HG02870 (cell line): Measurements from ENCODE around the gene CFI.

Experiments
- ATAC-seq: cut with Tn5 transposase; IDR thresholded peaks from one replicate; pipeline ENCODE4 v1.9.1; 2021; ENCODE audit warnings: mild to moderate bottlenecking, moderate library complexity; ENCODE audit not compliant: unreplicated experiment

CFI gene

DNA sequence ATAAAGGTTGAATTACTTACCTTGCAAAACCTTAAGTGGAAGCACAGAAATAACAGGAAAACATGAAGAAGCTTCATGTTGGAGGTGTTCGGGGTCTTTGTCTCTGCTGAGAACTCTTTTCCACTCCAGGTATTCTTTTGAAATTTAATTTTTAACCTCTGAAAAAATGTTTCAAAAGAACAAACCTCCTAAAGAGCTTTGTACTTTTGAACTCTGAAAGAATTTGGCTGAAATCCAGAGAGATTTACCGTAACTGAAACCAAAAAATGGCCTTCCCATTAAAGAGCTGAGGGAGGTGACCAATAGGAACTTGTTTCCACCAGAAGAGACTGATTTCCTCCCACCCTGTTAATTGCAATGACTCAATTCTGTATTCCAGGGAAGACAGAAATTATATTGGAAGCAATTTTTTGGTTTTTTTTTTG is at the start of gene CFI:
Gene CFI, minus strand, starts transcription at position 105 of the 425 bp plus-strand sequence. Its CDS starts 28 bp downstream, at position 77.
- no peak for ATAC-seq

DNA sequence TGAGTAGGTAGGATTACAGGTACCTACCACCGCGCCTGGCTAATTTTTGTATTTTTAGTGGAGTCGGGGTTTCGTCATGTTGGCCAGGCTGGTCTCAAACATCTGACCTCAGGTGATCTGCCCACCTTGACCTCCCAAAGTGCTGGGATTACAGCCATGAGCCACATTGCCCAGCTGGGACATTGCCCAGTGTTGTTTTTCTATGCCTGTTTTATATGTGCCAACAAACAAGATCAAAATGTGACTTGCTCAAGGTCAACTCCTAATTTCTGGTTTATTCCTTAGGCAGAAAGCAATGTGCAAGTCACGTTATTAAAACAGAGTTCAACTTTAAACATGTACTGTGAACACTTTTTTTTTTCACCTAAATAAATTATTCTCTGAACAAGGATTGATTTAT is 48.8 kb upstream of the CFI start:
- no peak for ATAC-seq

- no peak for ATAC-seq
Observed at GRCh38 chr4:109848501-109848900, 46.7 kb upstream of the CFI start.

DNA sequence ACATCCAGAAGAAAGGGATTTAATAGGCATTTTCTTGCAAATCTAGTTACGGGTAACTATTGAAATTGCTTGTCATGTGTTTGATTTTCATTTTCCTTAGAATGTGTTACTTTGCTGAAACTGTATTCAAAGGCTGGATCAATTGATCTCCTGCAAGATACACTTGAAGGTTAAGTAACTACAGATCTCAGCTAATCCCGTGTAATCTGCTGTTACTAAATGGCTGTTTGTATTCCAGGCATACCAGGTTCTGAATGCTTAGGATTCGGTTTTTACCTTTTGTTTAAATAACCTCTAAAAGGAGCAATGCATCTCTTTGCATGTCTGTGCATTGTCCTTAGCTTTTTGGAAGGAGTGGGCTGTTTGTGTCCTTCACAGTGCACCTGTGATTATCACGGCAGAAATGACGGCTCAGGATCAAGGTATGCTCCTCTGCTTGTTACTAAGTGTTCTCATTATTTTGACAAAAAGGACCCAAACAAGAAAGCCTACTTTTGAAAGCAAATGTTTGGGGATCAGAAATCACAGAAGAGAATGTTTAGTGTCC is 46.2 kb upstream of the CFI start, which contains the start of gene LRIT3:
Gene LRIT3, plus strand, starts transcription at position 212 of the 547 bp plus-strand sequence. Its CDS starts 95 bp downstream, at position 307.
- ATAC-seq = no peak

DNA sequence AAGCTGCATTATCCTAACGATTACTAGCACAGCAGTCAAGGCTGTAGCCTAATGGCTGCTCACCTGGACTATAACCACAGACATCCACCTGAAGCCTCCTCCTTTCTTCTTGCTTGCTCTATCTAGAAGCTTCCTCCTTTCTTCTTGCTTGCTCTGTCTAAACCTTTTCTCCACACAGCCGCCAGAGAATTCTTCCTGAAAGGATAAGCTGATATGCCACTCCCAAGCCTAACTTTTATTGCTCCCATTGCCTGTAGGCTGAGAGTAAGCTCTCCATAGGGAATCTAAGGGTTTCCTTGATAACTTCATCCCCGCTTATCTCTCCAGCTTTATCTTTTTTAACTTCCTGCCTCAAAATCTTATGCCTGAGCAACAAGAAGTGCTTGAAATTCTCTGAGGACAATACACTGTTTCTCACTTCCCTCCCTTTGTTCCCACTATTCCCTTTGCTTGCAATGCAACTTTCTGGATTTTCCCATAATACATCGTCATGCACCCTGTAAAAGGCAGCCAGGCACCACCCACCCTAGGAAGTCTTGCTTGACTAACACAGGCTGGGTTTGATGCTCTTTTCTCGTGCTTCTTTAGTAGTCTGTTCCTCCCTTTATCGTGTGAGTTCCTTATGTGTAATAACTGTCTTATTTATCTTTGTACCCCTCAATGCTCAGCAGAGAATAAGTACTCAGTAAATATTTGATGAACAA is 44.7 kb upstream of the CFI start:
- ATAC-seq = no peak

GRCh38 chr4:109836985-109837384 is 35.2 kb upstream of the CFI start:
- no peak for ATAC-seq

GRCh38 chr4:109833756-109834155 is 32.0 kb upstream of the CFI start:
- ATAC-seq = no peak

DNA sequence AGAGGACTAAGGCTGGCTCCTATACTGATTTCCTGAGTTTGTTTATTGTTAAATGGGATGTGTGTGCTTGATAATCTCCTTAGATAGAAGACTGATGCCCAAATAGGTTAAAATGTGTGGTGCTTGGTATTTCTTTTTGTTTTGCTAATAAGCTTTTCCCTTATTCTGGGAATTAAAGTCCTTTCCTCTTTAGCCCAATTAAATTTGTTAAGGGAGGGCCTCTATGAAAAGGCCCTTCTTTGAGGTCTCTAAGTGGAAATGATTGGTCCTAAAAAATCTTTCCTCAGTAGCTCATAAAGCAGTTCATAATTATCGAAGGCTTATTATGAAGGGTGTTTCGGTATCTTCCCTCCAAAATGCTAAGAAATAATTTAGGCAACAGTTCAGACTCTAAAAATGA is 25.9 kb upstream of the CFI start, which contains the start of gene RRH:
Gene RRH, plus strand, starts transcription at position 301 of the 400 bp plus-strand sequence. Its CDS starts 56 bp downstream, at position 357.
- no peak for ATAC-seq

DNA sequence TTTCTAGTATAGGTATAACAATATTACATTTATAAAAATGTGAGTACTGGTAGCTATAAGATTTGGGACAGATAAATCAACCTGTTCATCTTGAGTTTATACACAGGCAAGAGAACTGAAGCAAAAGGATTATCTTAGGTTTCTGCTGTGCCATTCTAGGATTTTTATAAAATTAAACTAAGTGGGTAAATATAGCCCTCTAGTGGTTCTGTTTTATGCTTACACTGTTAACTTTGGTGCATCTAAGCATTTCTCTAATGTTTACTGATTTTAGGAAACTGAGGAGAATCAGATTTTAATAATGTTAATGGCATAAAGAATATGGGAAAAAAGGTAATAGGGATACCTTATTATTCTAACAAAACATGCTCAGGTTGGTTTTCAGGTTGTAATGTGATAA is 24.9 kb upstream of the CFI start:
- no peak for ATAC-seq

DNA sequence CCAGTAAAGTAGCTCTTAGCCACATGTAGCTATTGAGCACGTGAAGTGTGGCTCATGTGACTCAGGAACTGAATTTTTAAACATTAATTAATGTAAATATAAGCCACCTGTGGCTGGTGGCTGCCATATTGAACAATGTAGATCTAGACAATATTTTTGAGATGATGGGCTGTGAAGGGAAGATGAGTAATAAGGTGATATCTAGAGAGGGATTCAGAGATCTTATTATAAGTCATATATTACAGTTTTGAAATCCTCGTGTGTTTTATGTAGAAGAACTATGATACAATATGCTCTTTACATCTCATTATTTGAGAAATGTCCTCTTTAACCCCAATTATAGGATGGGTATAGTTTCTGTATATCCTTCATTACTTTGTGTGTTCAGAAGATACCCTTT is 19.4 kb upstream of the CFI start:
- no peak for ATAC-seq

DNA sequence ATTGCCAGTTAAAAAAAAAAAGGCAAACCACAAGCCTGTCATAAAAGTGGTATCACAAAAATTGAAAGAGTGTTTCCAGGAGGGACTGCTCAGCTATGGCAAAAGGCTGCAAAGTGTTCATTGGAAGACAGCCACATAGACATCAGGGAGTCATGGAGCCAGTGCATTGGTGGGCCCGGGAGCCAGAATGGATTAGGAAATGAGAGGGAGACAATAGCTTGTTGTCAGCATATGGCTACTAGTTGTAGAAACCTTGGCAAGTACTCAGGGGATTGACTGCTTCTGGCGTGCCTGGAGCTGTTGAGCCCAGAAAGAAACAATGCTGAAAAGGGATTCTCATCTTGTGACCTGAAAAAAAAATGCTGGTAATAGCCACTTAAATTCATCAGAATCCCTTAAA is 18.8 kb upstream of the CFI start:
- ATAC-seq = no peak

- ATAC-seq = no peak
Observed at GRCh38 chr4:109818268-109818667, 16.5 kb upstream of the CFI start.

- ATAC-seq = no peak
Observed at GRCh38 chr4:109816894-109817293, 15.1 kb upstream of the CFI start.

DNA sequence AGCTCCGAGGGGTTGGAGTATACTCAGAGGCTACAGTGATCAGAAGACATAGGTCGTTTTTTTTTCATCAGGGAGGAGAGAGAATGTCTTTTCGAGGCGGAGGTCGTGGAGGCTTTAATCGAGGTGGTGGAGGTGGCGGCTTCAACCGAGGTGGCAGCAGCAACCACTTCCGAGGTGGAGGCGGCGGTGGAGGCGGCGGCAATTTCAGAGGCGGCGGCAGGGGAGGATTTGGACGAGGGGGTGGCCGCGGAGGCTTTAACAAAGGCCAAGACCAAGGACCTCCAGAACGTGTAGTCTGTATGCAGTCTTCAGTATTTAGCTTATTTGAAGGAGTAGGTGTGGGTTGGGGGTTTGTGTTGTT is 14.3 kb upstream of the CFI start:
- no peak for ATAC-seq

- peak; percentile 99 for ATAC-seq
Observed at GRCh38 chr4:109815151-109816081, 13.6 kb upstream of the CFI start, which contains the start of gene GAR1. Gene GAR1, plus strand, starts transcription at chr4:109815762. Its CDS starts 403 bp downstream, at chr4:109816165.

DNA sequence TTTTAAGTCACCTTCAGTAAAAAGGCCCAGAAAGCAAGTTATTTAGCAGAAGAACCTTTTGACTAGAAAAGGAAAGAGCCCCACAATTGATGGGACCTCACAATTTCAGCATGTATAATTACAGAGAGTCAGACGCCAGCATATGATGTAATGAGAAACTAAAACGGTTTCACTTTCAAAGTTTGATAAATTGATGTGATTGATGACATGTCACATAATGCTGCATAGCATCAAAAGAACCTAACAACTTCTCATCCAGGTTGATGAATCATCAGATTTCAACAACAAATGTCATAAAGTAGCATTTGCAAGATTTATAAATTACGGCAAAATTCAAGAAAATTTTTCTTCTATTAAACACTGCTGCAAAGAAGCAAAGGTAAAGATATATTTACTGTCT is 9.9 kb upstream of the CFI start:
- no peak for ATAC-seq

DNA sequence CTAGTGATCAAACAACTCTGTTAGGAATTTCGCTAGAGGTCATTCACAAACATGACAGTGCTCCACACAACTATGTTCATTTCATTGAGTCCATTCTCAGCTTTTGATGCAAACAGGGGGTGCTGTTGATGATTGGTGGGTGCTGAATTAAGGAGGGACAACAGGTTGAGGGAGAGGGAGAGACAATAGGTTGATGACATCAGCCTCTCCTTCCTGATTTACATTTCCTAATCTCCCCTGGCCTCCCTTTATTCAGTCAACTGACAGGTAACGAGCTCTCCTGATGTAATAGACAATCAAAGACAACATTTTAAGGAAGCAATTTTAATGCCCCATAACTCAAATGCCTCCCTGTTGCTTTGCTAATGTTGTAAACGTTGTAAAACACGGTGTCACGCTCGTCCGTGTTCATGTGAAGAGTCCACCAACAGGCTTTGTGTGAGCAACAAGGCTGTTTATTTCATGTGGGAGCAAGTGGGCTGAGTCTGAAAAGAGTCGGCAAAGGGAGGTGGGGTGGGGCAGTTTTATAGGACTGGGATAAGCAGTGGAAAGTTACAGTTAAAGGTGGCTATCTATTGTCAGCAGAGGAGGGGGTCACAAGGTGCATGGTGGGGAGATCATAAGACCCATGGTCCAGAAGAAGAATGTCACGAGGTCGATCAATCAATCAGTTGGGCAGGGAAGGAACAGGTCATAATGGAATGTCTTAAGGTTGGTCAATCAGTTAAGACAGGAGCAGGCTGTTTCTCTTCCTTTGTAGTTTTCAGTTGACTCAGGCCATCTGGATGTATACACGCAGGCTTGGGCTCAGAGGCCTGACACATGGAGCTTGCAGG is 9.0 kb upstream of the CFI start:
- no peak for ATAC-seq

DNA sequence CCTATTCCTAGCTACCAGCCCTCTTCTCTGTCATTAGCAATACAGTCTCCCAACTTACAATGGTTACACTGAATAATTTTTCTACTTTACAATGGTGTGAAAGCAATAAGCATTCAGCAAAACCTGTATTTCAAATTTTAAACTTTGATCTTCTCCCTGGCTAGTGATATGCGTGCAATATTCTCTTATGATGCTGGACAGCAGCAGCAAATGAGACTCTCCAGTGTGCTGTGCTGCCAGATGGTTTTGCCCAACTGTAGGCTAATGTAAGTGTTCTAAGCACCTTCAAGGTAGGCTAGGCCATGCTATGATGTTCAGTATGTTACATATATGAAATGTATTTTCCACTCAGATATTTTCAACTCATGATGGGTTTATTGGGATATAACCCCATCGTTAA is 7.9 kb upstream of the CFI start:
- no peak for ATAC-seq

DNA sequence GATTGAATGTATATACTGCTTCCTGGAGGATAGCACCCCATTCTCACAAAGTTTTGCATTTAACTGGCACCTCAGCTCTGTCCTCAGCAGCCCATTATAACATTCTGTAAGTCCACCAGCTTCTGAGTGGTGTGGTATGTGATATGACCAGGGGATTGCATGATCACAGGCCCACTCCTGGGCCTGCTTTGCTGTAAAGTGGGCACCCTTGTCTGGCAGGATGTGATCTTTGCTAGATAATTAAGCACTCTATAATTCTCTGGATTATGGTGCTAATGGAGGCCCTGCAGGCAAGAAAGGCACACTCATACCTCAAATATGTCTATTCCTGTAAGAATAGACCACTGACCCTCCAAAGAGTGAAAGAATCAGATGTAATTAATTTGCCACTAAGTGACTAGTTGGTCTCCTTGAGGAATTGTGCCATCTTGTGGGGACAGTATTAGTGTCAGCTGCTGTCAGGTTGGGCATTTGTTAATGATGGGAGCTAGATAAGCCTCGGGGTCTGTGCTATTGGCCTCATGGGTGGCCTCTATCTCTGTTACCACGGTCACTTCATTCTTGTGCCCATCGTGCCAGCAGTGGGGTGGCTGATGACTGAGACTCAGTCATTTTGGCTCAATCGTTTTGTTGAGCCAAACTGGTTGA is 2.2 kb upstream of the CFI start:
- peak; percentile 67 for ATAC-seq
